HL-60 (cell line): ENCODE data around the gene TMEM184B.
A peak's percentile ranks its signal among the peaks of the same experiment; 100 is the strongest.

ENCODE experiments used
- DNase-seq, 2 experiments: peaks; one replicate each; pipeline ENCODE4 v3.0.0-alpha.2; 2010 to 2020; ENCODE audit warnings: low read depth in 1 of 2, low spot score in 1 of 2
- H3K27ac ChIP-seq: fragments of 250-450 bp; sonication (Bioruptor Pico); replicated peaks from 2 replicates; pipeline ENCODE4 v1.5.1; 2020; ENCODE audit warnings: mild to moderate bottlenecking, moderate library complexity
- H3K27me3 ChIP-seq: fragments of 250-450 bp; sonication (Bioruptor Pico); 2 replicates; pipeline ENCODE4 v1.5.1; 2021; ENCODE audit warnings: mild to moderate bottlenecking, moderate library complexity; ENCODE audit not compliant: insufficient read depth, poor library complexity, severe bottlenecking
- H3K4me3 ChIP-seq: replicated peaks from 2 replicates; pipeline ENCODE4 v1.5.1; 2011; ENCODE audit warnings: mild to moderate bottlenecking, control low read depth, low read length; ENCODE audit not compliant: insufficient read depth
- CTCF ChIP-seq: IDR thresholded peaks from one replicate; pipeline ENCODE4 v1.5.1; 2011; ENCODE audit warnings: low read length, control low read depth, inconsistent platforms; ENCODE audit not compliant: insufficient read depth
- GABPA ChIP-seq: IDR thresholded peaks from 2 replicates; pipeline ENCODE4 v1.6.1; 2012; ENCODE audit warnings: low read depth
- POLR2AphosphoS5 ChIP-seq: IDR thresholded peaks from 2 replicates; pipeline ENCODE4 v1.6.1; 2012; ENCODE audit warnings: low read depth
- SPI1 ChIP-seq: IDR thresholded peaks from 2 replicates; pipeline ENCODE4 v1.6.1; 2012; ENCODE audit warnings: low read depth, mild to moderate bottlenecking, borderline replicate concordance
- TF ChIP-seq, protein P1 (sequence below): IDR thresholded peaks from 2 replicates; pipeline ENCODE4 v1.6.1; 2012; ENCODE audit warnings: low read depth; ENCODE audit not compliant: insufficient replicate concordance

The TMEM184B gene

DNA sequence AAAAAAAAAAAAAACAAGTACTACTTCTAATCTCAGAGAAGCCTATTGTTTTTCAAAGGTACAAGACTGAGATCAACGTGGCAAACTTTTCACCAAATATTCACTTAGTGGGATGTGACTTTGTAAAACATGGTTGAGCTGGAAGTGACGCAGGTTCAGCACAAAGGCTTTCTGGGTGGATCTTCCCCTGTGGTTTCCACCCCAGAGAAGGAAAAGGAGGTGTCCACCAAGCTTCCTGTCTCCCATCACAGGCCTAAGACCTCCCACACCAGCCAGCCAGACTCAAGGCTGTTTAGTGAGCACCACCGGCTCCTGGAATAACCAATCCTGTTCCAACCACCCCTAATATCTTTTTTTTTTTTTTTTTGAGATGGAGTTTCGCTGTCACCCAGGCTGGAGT, 5.7 kb downstream of the TMEM184B start:
- peak in 1 of 2 experiments; percentile 39 for DNase-seq
- no peak overlapping the region for H3K27ac ChIP-seq
- no peaks in the 10 kb centered on the region for H3K27me3 ChIP-seq
- H3K4me3 ChIP-seq, result no peak overlapping the region
- TF ChIP-seq GABPA, result no peak

DNA sequence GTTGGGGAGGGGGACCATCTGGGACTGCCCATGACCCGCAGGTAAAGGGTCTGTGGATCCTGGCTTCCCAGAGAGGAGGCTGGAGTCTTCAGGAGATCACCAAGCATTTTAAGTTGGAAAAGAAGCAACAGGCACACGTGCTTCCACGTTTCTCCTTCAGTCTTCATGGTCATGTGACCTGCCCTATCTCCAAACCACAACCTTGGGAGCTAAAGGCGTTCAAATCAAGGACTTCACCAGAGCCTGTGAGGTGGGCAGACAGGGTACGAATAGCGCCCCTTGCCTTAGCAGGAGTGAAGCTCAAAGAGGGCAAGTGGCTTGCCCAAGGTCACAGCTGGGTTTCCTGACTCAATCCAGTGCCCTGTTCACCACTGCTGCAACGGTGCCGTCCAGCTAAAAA, 6.7 kb downstream of the TMEM184B start:
- Histone ChIP-seq H3K4me3 (no peak overlapping the region), H3K27ac (peak overlapping the region; percentile 13; the same call in 1 of the 2 replicates), H3K27me3 (no peaks in the 10 kb centered on the region)
- DNase-seq, result peak in 1 of 2 experiments; percentile 34
- no peak for TF ChIP-seq GABPA
- no peak for TF ChIP-seq SPI1
- no peak for TF ChIP-seq CTCF
- no peak for TF ChIP-seq POLR2AphosphoS5
- TF ChIP-seq, protein P1, sequence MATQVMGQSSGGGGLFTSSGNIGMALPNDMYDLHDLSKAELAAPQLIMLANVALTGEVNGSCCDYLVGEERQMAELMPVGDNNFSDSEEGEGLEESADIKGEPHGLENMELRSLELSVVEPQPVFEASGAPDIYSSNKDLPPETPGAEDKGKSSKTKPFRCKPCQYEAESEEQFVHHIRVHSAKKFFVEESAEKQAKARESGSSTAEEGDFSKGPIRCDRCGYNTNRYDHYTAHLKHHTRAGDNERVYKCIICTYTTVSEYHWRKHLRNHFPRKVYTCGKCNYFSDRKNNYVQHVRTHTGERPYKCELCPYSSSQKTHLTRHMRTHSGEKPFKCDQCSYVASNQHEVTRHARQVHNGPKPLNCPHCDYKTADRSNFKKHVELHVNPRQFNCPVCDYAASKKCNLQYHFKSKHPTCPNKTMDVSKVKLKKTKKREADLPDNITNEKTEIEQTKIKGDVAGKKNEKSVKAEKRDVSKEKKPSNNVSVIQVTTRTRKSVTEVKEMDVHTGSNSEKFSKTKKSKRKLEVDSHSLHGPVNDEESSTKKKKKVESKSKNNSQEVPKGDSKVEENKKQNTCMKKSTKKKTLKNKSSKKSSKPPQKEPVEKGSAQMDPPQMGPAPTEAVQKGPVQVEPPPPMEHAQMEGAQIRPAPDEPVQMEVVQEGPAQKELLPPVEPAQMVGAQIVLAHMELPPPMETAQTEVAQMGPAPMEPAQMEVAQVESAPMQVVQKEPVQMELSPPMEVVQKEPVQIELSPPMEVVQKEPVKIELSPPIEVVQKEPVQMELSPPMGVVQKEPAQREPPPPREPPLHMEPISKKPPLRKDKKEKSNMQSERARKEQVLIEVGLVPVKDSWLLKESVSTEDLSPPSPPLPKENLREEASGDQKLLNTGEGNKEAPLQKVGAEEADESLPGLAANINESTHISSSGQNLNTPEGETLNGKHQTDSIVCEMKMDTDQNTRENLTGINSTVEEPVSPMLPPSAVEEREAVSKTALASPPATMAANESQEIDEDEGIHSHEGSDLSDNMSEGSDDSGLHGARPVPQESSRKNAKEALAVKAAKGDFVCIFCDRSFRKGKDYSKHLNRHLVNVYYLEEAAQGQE, result no peak

- TF ChIP-seq, protein P1, result no peak
- TF ChIP-seq CTCF, result no peak
- TF ChIP-seq POLR2AphosphoS5, result no peak
- no peak for TF ChIP-seq GABPA
- no peak for TF ChIP-seq SPI1
Observed at GRCh38 chr22:38264322-38264843, 8.4 kb downstream of the TMEM184B start.

GRCh38 chr22:38262051-38262795, 10.6 kb downstream of the TMEM184B start:
- TF ChIP-seq POLR2AphosphoS5 (no peak), CTCF (peak; percentile 41), GABPA (no peak), SPI1 (no peak)
- TF ChIP-seq, protein P1, result no peak
- H3K27me3 ChIP-seq, result no peaks in the 10 kb centered on the region
- peak in 1 of 2 experiments; percentile 57 for DNase-seq
- no peak overlapping the region for H3K4me3 ChIP-seq
- H3K27ac ChIP-seq, result no peak overlapping the region

More at GRCh38 chr22:38264322-38264843, 8.4 kb downstream of the TMEM184B start:
- no peak overlapping the region for H3K4me3 ChIP-seq
- H3K27ac ChIP-seq, result no peak overlapping the region
- no peaks in the 10 kb centered on the region for H3K27me3 ChIP-seq
- no peak for DNase-seq
